Renal pelvis (tissue), 12 donors: Measurements from ENCODE around the gene SPDYE5. TPM values are rescaled to one million over a fixed set of nuclear protein-coding genes. Genes with fewer than 3 reads are reported as not detected.
"Not testable (repeated sequence)": the region's sequence is repeated elsewhere in the genome, so short reads cannot be mapped to it uniquely, and the experiment has no call there.

ENCODE experiments used
- DNase-seq: peaks from one replicate; pipeline ENCODE4 v3.0.0-alpha.2; 2013
- long read RNA-seq, 16 experiments: transcript quantifications; one replicate each; lab custom pipeline, GENCODE V29; 2026
- polyA plus RNA-seq, 3 donors: library from polyadenylated mRNA; unstranded; fragments of 120-200 nt; gene quantifications; one replicate each; pipeline ENCODE4 v1.2.1, GENCODE V29; 2013; ENCODE audit not compliant: insufficient read length in 3 of 3

The SPDYE5 gene
- polyA plus RNA-seq: 1 to 10 TPM; 1.4 to 7.7 (median 5.7) TPM
- long read RNA-seq, donor 1: 0 reads
- long read RNA-seq, donor 2: 0 reads
- long read RNA-seq, donor 3: 0 reads
- long read RNA-seq, donor 4: 0 reads
- long read RNA-seq, donor 5: 0 reads
- long read RNA-seq, donor 6: 0 reads
- long read RNA-seq, donor 7, partial matches to known transcripts: 13 of 13 reads
- long read RNA-seq, donor 7, other reads (novel, unspliced or antisense): 0 of 13 reads
- long read RNA-seq, donor 8: 0 reads
- long read RNA-seq, donor 9: 0 reads
- long read RNA-seq, donor 10: 0 reads
- long read RNA-seq, donor 11: 0 reads
- long read RNA-seq, donor 12: 0 reads
- long read RNA-seq, donor 13: 0 reads
- long read RNA-seq, donor 14: 0 reads
- long read RNA-seq, donor 15, partial matches to known transcripts: 6 of 6 reads
- long read RNA-seq, donor 15, other reads (novel, unspliced or antisense): 0 of 6 reads
- long read RNA-seq, donor 16: 0 reads

- not testable (repeated sequence) for DNase-seq
These were observed at the start of gene SPDYE5 for GRCh38 chr7:75492020-75492419. Gene SPDYE5, plus strand, starts transcription at chr7:75492320. Its CDS starts 1,728 bp downstream, at chr7:75494048.

GRCh38 chr7:75442465-75443111 is 49.5 kb upstream of the SPDYE5 start:
- not testable (repeated sequence) for DNase-seq

GRCh38 chr7:75449946-75450345 is 42.2 kb upstream of the SPDYE5 start:
- not testable (repeated sequence) for DNase-seq

GRCh38 chr7:75452494-75452955 is 39.6 kb upstream of the SPDYE5 start:
- not testable (repeated sequence) for DNase-seq

GRCh38 chr7:75456403-75456802 is 35.7 kb upstream of the SPDYE5 start:
- DNase-seq: not testable (repeated sequence)

GRCh38 chr7:75458034-75458433 is 34.1 kb upstream of the SPDYE5 start:
- not testable (repeated sequence) for DNase-seq

- not testable (repeated sequence) for DNase-seq
These were observed 31.6 kb upstream of the SPDYE5 start for GRCh38 chr7:75460541-75460940.

GRCh38 chr7:75470166-75470565 is 22.0 kb upstream of the SPDYE5 start:
- not testable (repeated sequence) for DNase-seq

GRCh38 chr7:75477457-75477856 is 14.7 kb upstream of the SPDYE5 start:
- not testable (repeated sequence) for DNase-seq

- DNase-seq: not testable (repeated sequence)
These were observed 11.8 kb upstream of the SPDYE5 start for GRCh38 chr7:75480313-75480712.

GRCh38 chr7:75485355-75485978 is 6.7 kb upstream of the SPDYE5 start:
- DNase-seq: not testable (repeated sequence)

GRCh38 chr7:75485979-75486643 is 6.0 kb upstream of the SPDYE5 start, which contains the start of gene POM121C:
Gene POM121C, minus strand, starts transcription at chr7:75486299. Its CDS starts 44,803 bp downstream, at chr7:75441496.
- peak; percentile 91 for DNase-seq

GRCh38 chr7:75509033-75509432 is 16.9 kb downstream of the SPDYE5 start:
- not testable (repeated sequence) for DNase-seq

- not testable (repeated sequence) for DNase-seq
These were observed 26.7 kb downstream of the SPDYE5 start for GRCh38 chr7:75518842-75519241.

- not testable (repeated sequence) for DNase-seq
These were observed 29.6 kb downstream of the SPDYE5 start for GRCh38 chr7:75521727-75522126.

- DNase-seq: not testable (repeated sequence)
These were observed 35.2 kb downstream of the SPDYE5 start for GRCh38 chr7:75527224-75527722.

GRCh38 chr7:75531359-75531821 is 39.3 kb downstream of the SPDYE5 start:
- DNase-seq: no peak

GRCh38 chr7:75532639-75533038 is 40.5 kb downstream of the SPDYE5 start:
- no peak for DNase-seq

GRCh38 chr7:75533926-75534325 is 41.8 kb downstream of the SPDYE5 start:
- DNase-seq: no peak

- no peak for DNase-seq
These were observed 42.7 kb downstream of the SPDYE5 start for GRCh38 chr7:75534727-75535307.

- DNase-seq: no peak
These were observed 44.4 kb downstream of the SPDYE5 start for GRCh38 chr7:75536491-75536890.
